Peyer's patch (tissue), 4 donors: ENCODE data around the gene ZSCAN21.

ENCODE experiments used
- POLR2A ChIP-seq, 2 donors: fragments of 450-650 bp; IDR thresholded peaks; one replicate each; pipeline ENCODE4 v1.5.1; 2017; ENCODE audit warnings: antibody characterized with exemption in 2 of 2, mild to moderate bottlenecking in 2 of 2, moderate library complexity in 2 of 2
- TF ChIP-seq, protein P1 (sequence below), 6 experiments: fragments of 450-650 bp in 4 of 6; fragments of 200-600 bp in 2 of 6; sonication (generic) in 1 of 6; IDR thresholded peaks; one replicate each; pipeline ENCODE4 v1.5.1; 2017 to 2019; ENCODE audit warnings: antibody characterized with exemption in 6 of 6, mild to moderate bottlenecking in 3 of 6, moderate library complexity in 1 of 6

DNA sequence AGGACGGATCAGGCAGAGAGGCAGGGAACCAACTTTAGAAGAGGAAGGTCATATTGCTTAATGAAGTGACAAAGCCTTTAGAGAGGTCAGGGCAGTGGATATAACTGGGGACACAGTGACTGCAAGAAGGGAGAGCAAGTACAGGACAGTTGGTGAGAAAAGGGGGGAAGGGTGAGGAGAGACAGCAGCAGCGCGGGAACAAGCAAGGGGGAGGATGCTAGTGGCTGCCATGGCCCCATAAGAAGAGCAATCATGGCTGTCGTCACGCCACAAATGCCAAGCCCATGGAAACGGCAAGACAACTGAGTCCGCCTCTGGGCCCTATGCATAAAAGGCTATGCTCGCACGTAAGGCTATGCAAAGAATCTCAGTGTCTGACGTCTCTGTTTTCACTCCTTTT lies 22.9 kb downstream of the ZSCAN21 start:
- TF ChIP-seq, protein P1, sequence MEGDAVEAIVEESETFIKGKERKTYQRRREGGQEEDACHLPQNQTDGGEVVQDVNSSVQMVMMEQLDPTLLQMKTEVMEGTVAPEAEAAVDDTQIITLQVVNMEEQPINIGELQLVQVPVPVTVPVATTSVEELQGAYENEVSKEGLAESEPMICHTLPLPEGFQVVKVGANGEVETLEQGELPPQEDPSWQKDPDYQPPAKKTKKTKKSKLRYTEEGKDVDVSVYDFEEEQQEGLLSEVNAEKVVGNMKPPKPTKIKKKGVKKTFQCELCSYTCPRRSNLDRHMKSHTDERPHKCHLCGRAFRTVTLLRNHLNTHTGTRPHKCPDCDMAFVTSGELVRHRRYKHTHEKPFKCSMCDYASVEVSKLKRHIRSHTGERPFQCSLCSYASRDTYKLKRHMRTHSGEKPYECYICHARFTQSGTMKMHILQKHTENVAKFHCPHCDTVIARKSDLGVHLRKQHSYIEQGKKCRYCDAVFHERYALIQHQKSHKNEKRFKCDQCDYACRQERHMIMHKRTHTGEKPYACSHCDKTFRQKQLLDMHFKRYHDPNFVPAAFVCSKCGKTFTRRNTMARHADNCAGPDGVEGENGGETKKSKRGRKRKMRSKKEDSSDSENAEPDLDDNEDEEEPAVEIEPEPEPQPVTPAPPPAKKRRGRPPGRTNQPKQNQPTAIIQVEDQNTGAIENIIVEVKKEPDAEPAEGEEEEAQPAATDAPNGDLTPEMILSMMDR (IDR thresholded peaks at IDR 0.05), result no peak
- no peak for TF ChIP-seq POLR2A (IDR thresholded peaks at IDR 0.05)
